Mucosa of rectum (tissue), 2 donors: Measurements from ENCODE around the gene SPC24.

Experiments used
- H3K27ac ChIP-seq, 2 donors: one replicate each; pipeline ENCODE4 v1.7.0; 2013; ENCODE audit warnings: inconsistent platforms in 2 of 2, low read depth in 2 of 2, low read length in 2 of 2
- H3K27me3 ChIP-seq, 2 donors: one replicate each; pipeline ENCODE4 v1.7.0; 2013; ENCODE audit warnings: low read length in 2 of 2; ENCODE audit not compliant: control insufficient read depth in 2 of 2, insufficient read depth in 2 of 2
- H3K36me3 ChIP-seq, 2 donors: one replicate each; pipeline ENCODE4 v1.7.0; 2013; ENCODE audit warnings: low read length in 2 of 2; ENCODE audit not compliant: control insufficient read depth in 2 of 2, insufficient read depth in 2 of 2
- H3K4me1 ChIP-seq, 2 donors: one replicate each; pipeline ENCODE4 v1.7.0; 2013; ENCODE audit warnings: low read length in 2 of 2, mild to moderate bottlenecking in 1 of 2; ENCODE audit not compliant: control insufficient read depth in 2 of 2, insufficient read depth in 2 of 2
- H3K4me3 ChIP-seq, 2 donors: one replicate each; pipeline ENCODE4 v1.7.0; 2013; ENCODE audit warnings: low read length in 2 of 2
- H3K9ac ChIP-seq, 2 donors: one replicate each; pipeline ENCODE4 v1.7.0; 2013; ENCODE audit warnings: low read length in 2 of 2, low read depth in 1 of 2, mild to moderate bottlenecking in 1 of 2
- H3K9me3 ChIP-seq, 2 donors: one replicate each; pipeline ENCODE4 v1.7.0; 2013; ENCODE audit warnings: low read length in 2 of 2; ENCODE audit not compliant: control insufficient read depth in 2 of 2
- donor health status: healthy.
- donor health status: Normal muscosa, but diverticular disease.

The SPC24 gene

GRCh38 chr19:11155373-11156120, at the start of gene SPC24:
TSS of gene SPC24 (minus strand) at chr19:11155782. CDS start at chr19:11155776, 6 bp downstream.
- Histone ChIP-seq H3K9ac (peak within 1 kb of the TSS; percentile 62 to 70), H3K36me3 (no peaks in the 10 kb centered on the region), H3K4me3 (peak within 1 kb of the TSS; percentile 83 to 85), H3K9me3 (no peaks in the 10 kb centered on the region), H3K27me3 (no peaks in the 10 kb centered on the region), H3K27ac (peak within 1 kb of the TSS in 1 of 2 donors; percentile 48), H3K4me1 (peaks cover 14 to 15% of the 10 kb centered on the region in 2 donors)

- no peaks in the 10 kb centered on the region for H3K27me3 ChIP-seq
- H3K4me3 ChIP-seq = no peak overlapping the region
- H3K9me3 ChIP-seq = no peaks in the 10 kb centered on the region
- H3K27ac ChIP-seq = no peak overlapping the region
- peaks cover 2 to 12% of the 10 kb centered on the region in 2 donors for H3K36me3 ChIP-seq
- H3K9ac ChIP-seq = no peak overlapping the region
- H3K4me1 ChIP-seq = peaks cover 0 to 3% of the 10 kb centered on the region in 2 donors
Observed at GRCh38 chr19:11204943-11205349, 49.4 kb upstream of the SPC24 start.

- peak overlapping the region in 1 of 2 donors; percentile 7 for H3K4me3 ChIP-seq
Observed at GRCh38 chr19:11204076-11204602, 48.6 kb upstream of the SPC24 start.

GRCh38 chr19:11203194-11204075, 47.9 kb upstream of the SPC24 start:
- Histone ChIP-seq H3K4me3 (peak overlapping the region in 1 of 2 donors; percentile 7), H3K9ac (peak overlapping the region in 1 of 2 donors; percentile 14), H3K36me3 (peaks cover 0 to 3% of the 10 kb centered on the region in 2 donors)

More at GRCh38 chr19:11204076-11204602, 48.6 kb upstream of the SPC24 start:
- peaks cover 2 to 9% of the 10 kb centered on the region in 2 donors for H3K36me3 ChIP-seq
- no peaks in the 10 kb centered on the region for H3K27me3 ChIP-seq
- peaks cover 0 to 3% of the 10 kb centered on the region in 2 donors for H3K4me1 ChIP-seq
- peak overlapping the region; percentile 70 to 80 for H3K27ac ChIP-seq
- no peak overlapping the region for H3K9ac ChIP-seq
- no peaks in the 10 kb centered on the region for H3K9me3 ChIP-seq

GRCh38 chr19:11202488-11203193, 47.1 kb upstream of the SPC24 start:
- H3K4me3 ChIP-seq = no peak overlapping the region
- peaks cover 4 to 6% of the 10 kb centered on the region in 2 donors for H3K4me1 ChIP-seq
- peaks cover 0 to 3% of the 10 kb centered on the region in 2 donors for H3K36me3 ChIP-seq

More at GRCh38 chr19:11203194-11204075, 47.9 kb upstream of the SPC24 start:
- H3K27me3 ChIP-seq = no peaks in the 10 kb centered on the region
- H3K9me3 ChIP-seq = no peaks in the 10 kb centered on the region
- H3K4me1 ChIP-seq = peaks cover 0 to 3% of the 10 kb centered on the region in 2 donors
- H3K27ac ChIP-seq = peak overlapping the region; percentile 70 to 80

GRCh38 chr19:11201791-11202190, 46.2 kb upstream of the SPC24 start:
- peaks cover 0 to 3% of the 10 kb centered on the region in 2 donors for H3K36me3 ChIP-seq
- no peaks in the 10 kb centered on the region for H3K27me3 ChIP-seq
- peak overlapping the region in 1 of 2 donors; percentile 80 for H3K27ac ChIP-seq
- H3K9me3 ChIP-seq = no peaks in the 10 kb centered on the region
- H3K4me3 ChIP-seq = no peak overlapping the region
- H3K4me1 ChIP-seq = peaks cover 4 to 10% of the 10 kb centered on the region in 2 donors
- no peak overlapping the region for H3K9ac ChIP-seq

More at GRCh38 chr19:11202488-11203193, 47.1 kb upstream of the SPC24 start:
- peak overlapping the region; percentile 70 to 80 for H3K27ac ChIP-seq
- H3K27me3 ChIP-seq = no peaks in the 10 kb centered on the region
- H3K9ac ChIP-seq = peak overlapping the region in 1 of 2 donors; percentile 14
- H3K9me3 ChIP-seq = no peaks in the 10 kb centered on the region

GRCh38 chr19:11200931-11201330, 45.3 kb upstream of the SPC24 start:
- Histone ChIP-seq H3K27me3 (no peaks in the 10 kb centered on the region), H3K9ac (no peak overlapping the region), H3K9me3 (no peaks in the 10 kb centered on the region), H3K4me3 (no peak overlapping the region), H3K4me1 (peaks cover 7 to 12% of the 10 kb centered on the region in 2 donors), H3K27ac (no peak overlapping the region), H3K36me3 (peaks cover 0 to 3% of the 10 kb centered on the region in 2 donors)

GRCh38 chr19:11200015-11200574, 44.5 kb upstream of the SPC24 start:
- Histone ChIP-seq H3K9ac (no peak overlapping the region), H3K27me3 (no peaks in the 10 kb centered on the region), H3K27ac (no peak overlapping the region), H3K9me3 (no peaks in the 10 kb centered on the region), H3K4me1 (peaks cover 7 to 12% of the 10 kb centered on the region in 2 donors), H3K36me3 (peaks cover 0 to 3% of the 10 kb centered on the region in 2 donors), H3K4me3 (no peak overlapping the region)

GRCh38 chr19:11199517-11199916, 43.9 kb upstream of the SPC24 start:
- H3K27ac ChIP-seq = no peak overlapping the region
- no peaks in the 10 kb centered on the region for H3K27me3 ChIP-seq
- H3K4me3 ChIP-seq = no peak overlapping the region
- H3K36me3 ChIP-seq = peaks cover 0 to 3% of the 10 kb centered on the region in 2 donors
- H3K9me3 ChIP-seq = no peaks in the 10 kb centered on the region
- H3K4me1 ChIP-seq = peaks cover 9 to 11% of the 10 kb centered on the region in 2 donors
- no peak overlapping the region for H3K9ac ChIP-seq
